H1 (cell line): ENCODE results near the gene UBE2F. TPM values are rescaled to one million over a fixed set of nuclear protein-coding genes. Genes with fewer than 3 reads are reported as not detected.
A peak's percentile ranks its signal among the peaks of the same experiment; 100 is the strongest.

Experiments used
- CTCF ChIA-PET: fragments of 300-600 bp; sonication (Branson Sonifier 250); formaldehyde crosslinking; loops from one replicate; lab custom pipeline; 2021; ENCODE audit not compliant: partially characterized antibody; lab: Charles Lee
- POLR2A ChIA-PET: fragments of 300-600 bp; sonication (Branson Sonifier 250); formaldehyde crosslinking; loops from one replicate; lab custom pipeline; 2021; ENCODE audit warnings: inconsistent platforms; ENCODE audit not compliant: partially characterized antibody; lab: Charles Lee
- DNase-seq, 2 experiments: peaks; one replicate each; pipeline versions ENCODE4 v3.0.0 to v3.0.0-alpha.2; 2010 to 2022; ENCODE audit warnings: low spot score in 2 of 2, low read depth in 1 of 2, mixed read lengths in 1 of 2
- FAIRE-seq: peaks from 2 replicates; lab custom pipeline; 2011; peaks lifted over from hg19 to GRCh38; lab: Jason Lieb, UNC
- H2AFZ ChIP-seq: 2 replicates; pipeline ENCODE4 v1.8.1; 2012; ENCODE audit warnings: low read length, inconsistent platforms
- H2AK5ac ChIP-seq: 2 replicates; pipeline ENCODE4 v1.6.1; 2013; ENCODE audit warnings: low read depth, low read length
- H2BK120ac ChIP-seq: replicated peaks from 2 replicates; pipeline ENCODE3; 2013; ENCODE audit warnings: low read depth, low read length, inconsistent platforms
- H2BK12ac ChIP-seq: 2 replicates; pipeline ENCODE4 v1.6.1; 2013; ENCODE audit warnings: low read depth, low read length
- H2BK15ac ChIP-seq: 2 replicates; pipeline ENCODE4 v1.6.1; 2013; ENCODE audit warnings: low read length
- H2BK20ac ChIP-seq: 2 replicates; pipeline ENCODE4 v1.6.1; 2013; ENCODE audit warnings: low read length
- H2BK5ac ChIP-seq: 2 replicates; pipeline ENCODE4 v1.6.1; 2013; ENCODE audit warnings: low read depth, low read length
- H3K14ac ChIP-seq: 2 replicates; pipeline ENCODE4 v1.6.1; 2013; ENCODE audit warnings: inconsistent platforms; ENCODE audit not compliant: insufficient read length
- H3K18ac ChIP-seq: 2 replicates; pipeline ENCODE4 v1.6.1; 2013; ENCODE audit warnings: low read length; ENCODE audit errors: extremely low read depth
- H3K23ac ChIP-seq: 2 replicates; pipeline ENCODE4 v1.6.1; 2013; ENCODE audit warnings: inconsistent platforms; ENCODE audit not compliant: insufficient read length
- H3K23me2 ChIP-seq: 2 replicates; pipeline ENCODE4 v1.6.1; 2013; ENCODE audit warnings: low read depth, low read length
- H3K27ac ChIP-seq: 2 replicates; pipeline ENCODE4 v1.6.1; 2011; ENCODE audit warnings: low read depth, low read length, inconsistent platforms
- H3K27me3 ChIP-seq, 4 experiments: replicated peaks in 1 of 4; 1 replicate in 1 of 4; 2 replicates in 3 of 4; pipeline versions ENCODE4 v1.6.1 to v1.8.1; 2011 to 2013; ENCODE audit warnings: low read length in 3 of 4, mild to moderate bottlenecking in 3 of 4, inconsistent platforms in 2 of 4, mixed read lengths in 2 of 4, moderate library complexity in 1 of 4; ENCODE audit not compliant: control insufficient read depth in 3 of 4, insufficient read depth in 3 of 4; ENCODE audit errors: extremely low read depth in 1 of 4
- H3K36me3 ChIP-seq, 4 experiments: 2 replicates each; pipeline versions ENCODE4 v1.6.1 to v1.8.1; 2011 to 2013; ENCODE audit warnings: mild to moderate bottlenecking in 4 of 4, low read length in 3 of 4, moderate library complexity in 2 of 4, control low read depth in 1 of 4, inconsistent platforms in 1 of 4; ENCODE audit not compliant: insufficient read depth in 4 of 4, control insufficient read depth in 2 of 4
- H3K4ac ChIP-seq: replicated peaks from 2 replicates; pipeline ENCODE3; 2013; ENCODE audit warnings: low read length, low read depth, mixed read lengths, inconsistent platforms; ENCODE audit not compliant: insufficient read length
- H3K4me1 ChIP-seq, 4 experiments: replicated peaks in 1 of 4; 1 replicate in 1 of 4; 2 replicates in 3 of 4; pipeline versions ENCODE4 v1.6.1 to v1.8.1; 2011 to 2013; ENCODE audit warnings: low read length in 3 of 4, inconsistent platforms in 2 of 4, mixed read lengths in 1 of 4; ENCODE audit not compliant: insufficient read depth in 4 of 4, control insufficient read depth in 3 of 4
- H3K4me2 ChIP-seq, 2 experiments: 2 replicates each; pipeline versions ENCODE4 v1.6.1 to v1.8.1; 2011 to 2013; ENCODE audit warnings: low read depth in 2 of 2, low read length in 2 of 2, control low read depth in 1 of 2, inconsistent platforms in 1 of 2, mild to moderate bottlenecking in 1 of 2; ENCODE audit not compliant: insufficient read depth in 1 of 2
- H3K4me3 ChIP-seq, 4 experiments: fragments of 200-600, 300-600 bp in 1 of 4; sonication (generic), shearing (Covaris generic), sonication (Bioruptor Twin) in 1 of 4; 2 replicates each; pipeline versions ENCODE4 v1.5.1 to v1.8.1; 2011 to 2016; ENCODE audit warnings: low read length in 4 of 4, low read depth in 3 of 4, control low read depth in 2 of 4, inconsistent platforms in 2 of 4, mild to moderate bottlenecking in 2 of 4, mixed read lengths in 1 of 4, moderate library complexity in 1 of 4; ENCODE audit not compliant: insufficient read depth in 2 of 4; ENCODE audit errors: extremely low read depth in 1 of 4
- H3K56ac ChIP-seq: replicated peaks from 2 replicates; pipeline ENCODE3; 2013; ENCODE audit warnings: low read depth, mild to moderate bottlenecking, mixed read lengths, low read length, inconsistent platforms; ENCODE audit not compliant: insufficient read length
- H3K79me1 ChIP-seq: 2 replicates; pipeline ENCODE4 v1.6.1; 2013; ENCODE audit warnings: low read depth, low read length, control low read depth
- H3K79me2 ChIP-seq, 2 experiments: 2 replicates each; pipeline versions ENCODE4 v1.6.1 to v1.8.1; 2012 to 2013; ENCODE audit warnings: low read length in 2 of 2, mild to moderate bottlenecking in 2 of 2, inconsistent platforms in 1 of 2; ENCODE audit not compliant: insufficient read depth in 2 of 2, control insufficient read depth in 1 of 2
- H3K9ac ChIP-seq, 4 experiments: replicated peaks in 1 of 4; 1 replicate in 1 of 4; 2 replicates in 3 of 4; pipeline versions ENCODE4 v1.6.1 to v1.8.1; 2011 to 2013; ENCODE audit warnings: low read depth in 3 of 4, low read length in 3 of 4, control low read depth in 2 of 4, mild to moderate bottlenecking in 2 of 4, moderate library complexity in 2 of 4, inconsistent platforms in 1 of 4; ENCODE audit errors: extremely low read depth in 1 of 4
- H3K9me3 ChIP-seq, 2 experiments: 2 replicates each; pipeline versions ENCODE4 v1.6.1 to v1.8.1; 2012 to 2013; ENCODE audit warnings: mild to moderate bottlenecking in 2 of 2, moderate library complexity in 2 of 2, control low read depth in 1 of 2, inconsistent platforms in 1 of 2, low read depth in 1 of 2, low read length in 1 of 2, mixed read lengths in 1 of 2; ENCODE audit not compliant: insufficient read depth in 2 of 2
- H4K20me1 ChIP-seq, 2 experiments: replicated peaks in 1 of 2; 2 replicates each; pipeline versions ENCODE3 to v1.8.1; 2011 to 2013; ENCODE audit warnings: inconsistent platforms in 2 of 2, low read length in 2 of 2, mild to moderate bottlenecking in 1 of 2; ENCODE audit not compliant: insufficient read depth in 2 of 2, control insufficient read depth in 1 of 2
- H4K5ac ChIP-seq: 2 replicates; pipeline ENCODE4 v1.6.1; 2013; ENCODE audit warnings: low read length, low read depth, mixed read lengths, inconsistent platforms; ENCODE audit not compliant: insufficient read length
- H4K8ac ChIP-seq: 2 replicates; pipeline ENCODE4 v1.8.0; 2013; ENCODE audit warnings: mild to moderate bottlenecking, moderate library complexity, low read length, inconsistent platforms; ENCODE audit not compliant: insufficient read depth; ENCODE audit errors: extremely low read depth
- H4K91ac ChIP-seq: replicated peaks from 2 replicates; pipeline ENCODE3; 2013; ENCODE audit warnings: low read length, mixed read lengths, inconsistent platforms; ENCODE audit not compliant: insufficient read length
- SP1 ChIP-seq: IDR thresholded peaks from 2 replicates; pipeline ENCODE4 v1.6.1; 2011; ENCODE audit warnings: low read depth, low read length
- WGBS, 2 experiments: shearing (Covaris generic) in 1 of 2; methylation state at CpG; one replicate each; pipeline versions ENCODE4 v1.1.6 to v1.1.7; 2013 to 2015; ENCODE audit warnings: low lambda C conversion rate in 2 of 2, mixed read lengths in 2 of 2, inconsistent platforms in 1 of 2, low coverage in 1 of 2, missing lambda C conversion rate in 1 of 2; ENCODE audit not compliant: insufficient replicate concordance in 2 of 2, insufficient coverage in 1 of 2, insufficient read length in 1 of 2; ENCODE audit errors: extremely low coverage in 1 of 2, missing lambda C conversion rate in 1 of 2; 5-methylcytosine and 5-hydroxymethylcytosine counted together
- polyA plus RNA-seq, 7 experiments: library from polyadenylated mRNA; depleted of rRNA in 3 of 7; stranded (reverse) in 5 of 7; unstranded in 2 of 7; fragments of >200 nt in 5 of 7; fragments of 200-250 nt in 2 of 7; gene quantifications; 1 replicate in 5 of 7; 2 replicates in 1 of 7; 4 replicates in 1 of 7; pipeline versions ENCODE4 v1.2.1 to v1.2.3, GENCODE V29; 2011 to 2013; ENCODE audit warnings: missing spikeins in 2 of 7, mixed read lengths in 2 of 7
- total RNA-seq: library from RNA; stranded (reverse); fragmentation: NEBNext Ultra II Directional; extraction: Animal tissue kit (Norgen Biotek cat#: 25700); gene quantifications from 2 replicates; pipeline ENCODE4 v1.2.1, GENCODE V29; 2021

UBE2F gene
- total and polyA plus RNA-seq, 2 of the 8 experiments (the other 6 are each of a cell fraction or from before 2014, with no cell fraction given), result 43.3 to 59.8 TPM

DNA sequence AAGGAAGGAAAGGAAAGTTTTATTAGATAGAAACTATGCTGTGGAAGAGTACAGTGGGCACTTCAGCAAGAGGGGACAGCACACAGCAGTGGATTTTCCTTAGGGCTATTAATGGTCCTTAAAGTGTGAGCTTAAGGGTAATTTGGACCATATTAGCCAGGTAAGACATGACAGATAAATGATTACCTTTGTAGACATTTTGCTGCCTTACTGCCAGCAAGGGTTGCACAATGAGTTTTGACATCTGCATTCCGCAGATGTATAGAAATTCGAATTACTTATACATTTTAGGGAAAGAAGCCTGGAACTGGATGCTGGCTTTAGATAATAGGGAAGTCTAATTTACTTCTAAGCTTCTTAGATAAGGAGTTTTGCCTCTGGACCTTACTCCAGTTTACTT is 14.0 kb upstream of the UBE2F start:
- WGBS, 2 experiments, result 81% methylated on average over 2 of the region's 2 CpGs; no CpG with 5 or more reads in 1 of the 2 experiments
- Histone ChIP-seq H3K36me3 (no peaks in the 10 kb centered on the region), H4K5ac (no peak overlapping the region), H3K56ac (no peak overlapping the region), H3K9me3 (no peaks in the 10 kb centered on the region), H2BK5ac (no peak overlapping the region), H3K4me1 (peaks cover 0 to 3% (median 0%) of the 10 kb centered on the region in 4 experiments; a peak in 1 of 7 replicates), H3K14ac (no peak overlapping the region), H2BK15ac (no peak overlapping the region), H3K4me3 (no peak overlapping the region), H2AFZ (no peak overlapping the region), H2BK12ac (no peak overlapping the region), H3K9ac (no peak overlapping the region), H2BK120ac (no peak overlapping the region), H2AK5ac (no peak overlapping the region), H3K79me1 (no peaks in the 10 kb centered on the region), H2BK20ac (no peak overlapping the region), H3K4me2 (no peak overlapping the region), H4K8ac (no peak overlapping the region), H3K27ac (no peak overlapping the region), H3K27me3 (peaks cover 0 to 18% (median 10%) of the 10 kb centered on the region in 4 experiments; a peak in 5 of 7 replicates), H3K18ac (0 out of 2 replicates have a peak overlapping the region, but pooled peaks have one; percentile 19), H3K23me2 (peaks cover 8% of the 10 kb centered on the region; the same call in 1 of the 2 replicates), H3K79me2 (no peaks in the 10 kb centered on the region), H4K91ac (no peak overlapping the region), H3K4ac (no peak overlapping the region), H4K20me1 (no peaks in the 10 kb centered on the region), H3K23ac (no peak overlapping the region)
- ChIA-PET POLR2A (interaction anchor here (1.2 kb wide), 1 partner anchor 10 kb away, joined by 3 read pairs; no protein-coding TSS in a partner anchor), CTCF (interaction anchor here (1.1 to 1.6 kb wide), 2 partner anchors 17 to 26 kb away, joined by 3 read pairs; no protein-coding TSS in a partner anchor)
- no peak for DNase-seq
- FAIRE-seq, result no peak
- TF ChIP-seq SP1, result no peak
